Right lung (tissue), 10 donors: ENCODE data around the gene ANXA2. TPM values are rescaled to one million over a fixed set of nuclear protein-coding genes. Genes with fewer than 3 reads are reported as not detected.

ENCODE experiments used
- DNase-seq, 2 donors: peaks; one replicate each; pipeline ENCODE4 v3.0.0-alpha.2; 2013
- long read RNA-seq, 8 donors: transcript quantifications; one replicate each; lab custom pipeline, GENCODE V29; 2026
- polyA plus RNA-seq, 5 donors: library from polyadenylated mRNA; unstranded; fragments of 120-200 nt; gene quantifications; one replicate each; pipeline versions ENCODE4 v1.2.1 to v1.2.3, GENCODE V29; 2013; ENCODE audit warnings: inconsistent platforms in 1 of 5, low replicate concordance in 1 of 5; ENCODE audit not compliant: insufficient read length in 5 of 5, insufficient read depth in 1 of 5

The ANXA2 gene
- polyA plus RNA-seq: 100 to 1,000 TPM; 612 to 791 (median 713) TPM
- long read RNA-seq, donor 1, transcript ANXA2-204 (13 exons, 1,435 nt): major isoform, 299 of 815 reads
- long read RNA-seq, donor 1, transcript ANXA2-203 (14 exons, 1,444 nt): minor isoform, 17 of 815 reads
- long read RNA-seq, donor 1, partial matches to known transcripts: 448 of 815 reads
- long read RNA-seq, donor 1, other reads (novel, unspliced or antisense): 43 of 815 reads
- long read RNA-seq, donor 2, transcript ANXA2-204 (13 exons, 1,435 nt): major isoform, 194 of 335 reads
- long read RNA-seq, donor 2, transcript ANXA2-203 (14 exons, 1,444 nt): minor isoform, 10 of 335 reads
- long read RNA-seq, donor 2, partial matches to known transcripts: 107 of 335 reads
- long read RNA-seq, donor 2, other reads (novel, unspliced or antisense): 21 of 335 reads
- long read RNA-seq, donor 3, transcript ANXA2-204 (13 exons, 1,435 nt): major isoform, 183 of 515 reads
- long read RNA-seq, donor 3, transcript ANXA2-203 (14 exons, 1,444 nt): minor isoform, 11 of 515 reads
- long read RNA-seq, donor 3, partial matches to known transcripts: 301 of 515 reads
- long read RNA-seq, donor 3, other reads (novel, unspliced or antisense): 12 of 515 reads
- long read RNA-seq, donor 4, transcript ANXA2-204 (13 exons, 1,435 nt): major isoform, 113 of 296 reads
- long read RNA-seq, donor 4, transcript ANXA2-203 (14 exons, 1,444 nt): minor isoform, 5 of 296 reads
- long read RNA-seq, donor 4, partial matches to known transcripts: 170 of 296 reads
- long read RNA-seq, donor 4, other reads (novel, unspliced or antisense): 6 of 296 reads
- long read RNA-seq, donor 5, transcript ANXA2-203 (14 exons, 1,444 nt): minor isoform, 23 of 865 reads
- long read RNA-seq, donor 5, transcript ANXA2-204 (13 exons, 1,435 nt): major isoform, 362 of 865 reads
- long read RNA-seq, donor 5, partial matches to known transcripts: 418 of 865 reads
- long read RNA-seq, donor 5, other reads (novel, unspliced or antisense): 51 of 865 reads
- long read RNA-seq, donor 6, transcript ANXA2-222 (7 exons, 1,076 nt): minor isoform, 8 of 725 reads
- long read RNA-seq, donor 6, transcript ANXA2-204 (13 exons, 1,435 nt): major isoform, 342 of 725 reads
- long read RNA-seq, donor 6, transcript ANXA2-203 (14 exons, 1,444 nt): minor isoform, 23 of 725 reads
- long read RNA-seq, donor 6, partial matches to known transcripts: 278 of 725 reads
- long read RNA-seq, donor 6, other reads (novel, unspliced or antisense): 70 of 725 reads
- long read RNA-seq, donor 7, transcript ANXA2-204 (13 exons, 1,435 nt): major isoform, 241 of 412 reads
- long read RNA-seq, donor 7, transcript ANXA2-203 (14 exons, 1,444 nt): minor isoform, 14 of 412 reads
- long read RNA-seq, donor 7, partial matches to known transcripts: 131 of 412 reads
- long read RNA-seq, donor 7, other reads (novel, unspliced or antisense): 19 of 412 reads
- long read RNA-seq, donor 8, transcript ANXA2-203 (14 exons, 1,444 nt): minor isoform, 7 of 151 reads
- long read RNA-seq, donor 8, transcript ANXA2-204 (13 exons, 1,435 nt): major isoform, 67 of 151 reads
- long read RNA-seq, donor 8, partial matches to known transcripts: 67 of 151 reads
- long read RNA-seq, donor 8, other reads (novel, unspliced or antisense): 7 of 151 reads

DNA sequence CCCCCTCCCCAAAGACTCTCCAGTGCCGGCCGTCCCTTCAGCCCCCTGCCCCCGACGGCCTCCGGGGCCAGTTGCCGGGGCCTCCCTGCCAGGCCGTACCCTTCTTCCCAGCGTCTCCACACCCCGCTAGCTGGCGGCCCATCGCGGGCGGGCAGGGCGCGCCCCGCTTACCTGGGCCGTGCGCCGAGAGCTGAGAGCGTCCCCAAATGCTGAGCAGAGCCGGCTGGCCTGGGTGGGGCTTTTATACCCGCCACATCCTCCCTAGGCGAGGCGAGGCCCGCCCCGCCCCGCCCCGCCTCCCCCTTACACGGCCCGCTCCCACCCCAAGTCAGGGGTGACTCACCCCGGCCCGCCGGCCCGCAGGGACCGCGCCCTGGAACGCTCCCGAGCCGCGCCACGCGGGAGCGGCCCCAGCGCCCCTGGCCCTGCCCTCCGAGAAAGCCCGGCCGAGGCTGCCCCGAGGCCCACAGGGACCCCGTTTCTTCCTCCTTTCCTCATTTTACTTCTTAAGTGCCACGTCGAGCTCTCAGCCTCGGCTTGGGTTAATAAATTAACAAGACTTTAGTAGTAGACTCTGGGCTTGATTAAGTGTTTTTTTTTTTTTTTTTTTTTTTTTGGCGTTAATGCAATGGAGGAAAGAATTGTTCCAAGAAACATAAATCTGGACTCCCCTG lies at the start of gene ANXA2:
Gene ANXA2 (minus strand): TSS at position 215 of the 674 bp plus-strand sequence. CDS start 11,911 bp downstream, outside the sequence.
- peak; percentile 74 to 75 for DNase-seq

DNA sequence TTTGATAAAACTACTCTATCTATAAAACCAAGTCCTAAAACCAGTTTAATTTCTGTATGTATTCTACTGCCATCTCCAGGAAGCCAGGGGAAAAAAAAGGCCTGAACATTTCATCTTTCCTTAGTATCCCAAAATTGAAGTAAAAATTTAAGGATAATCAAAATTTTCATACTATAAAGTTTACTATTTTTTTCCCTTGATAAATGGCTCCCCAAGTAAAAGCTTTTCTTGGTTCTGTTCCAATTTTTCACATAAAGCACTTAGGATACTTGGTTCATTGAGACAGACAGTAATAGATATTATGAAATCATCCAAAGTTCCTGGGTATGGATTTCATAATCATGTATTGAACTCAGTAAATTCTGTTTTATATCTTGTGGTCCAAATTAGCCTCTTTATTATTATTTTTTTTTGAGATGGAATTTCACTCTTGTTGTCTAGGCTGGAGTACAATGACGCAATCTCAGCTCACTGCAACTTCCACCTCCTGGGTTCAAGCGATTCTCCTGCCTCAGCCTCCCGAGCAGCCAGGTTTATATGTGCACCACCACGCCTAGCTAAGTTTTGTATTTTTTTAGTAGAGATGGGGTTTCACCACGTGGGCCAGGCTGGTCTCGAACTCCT lies 46.6 kb upstream of the ANXA2 start:
- DNase-seq: no peak

DNA sequence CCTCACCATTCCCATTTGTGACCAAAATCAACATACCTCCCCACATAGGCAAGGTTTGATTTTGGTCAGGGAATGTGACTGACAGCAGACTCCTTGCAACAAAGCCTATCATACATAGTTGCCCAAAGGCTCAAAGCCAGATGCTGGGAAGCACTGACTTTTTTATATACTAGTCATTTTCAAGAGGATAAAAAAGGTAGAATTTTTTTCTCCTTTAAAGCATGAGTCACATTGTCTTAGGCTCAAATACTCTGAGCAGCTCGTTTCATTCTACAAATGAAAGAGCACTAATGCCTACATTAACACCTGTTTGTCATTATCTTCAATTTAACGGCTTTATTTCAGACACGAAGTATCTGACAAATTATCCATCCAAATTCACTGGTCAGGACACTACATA lies 45.0 kb upstream of the ANXA2 start:
- no peak for DNase-seq

DNA sequence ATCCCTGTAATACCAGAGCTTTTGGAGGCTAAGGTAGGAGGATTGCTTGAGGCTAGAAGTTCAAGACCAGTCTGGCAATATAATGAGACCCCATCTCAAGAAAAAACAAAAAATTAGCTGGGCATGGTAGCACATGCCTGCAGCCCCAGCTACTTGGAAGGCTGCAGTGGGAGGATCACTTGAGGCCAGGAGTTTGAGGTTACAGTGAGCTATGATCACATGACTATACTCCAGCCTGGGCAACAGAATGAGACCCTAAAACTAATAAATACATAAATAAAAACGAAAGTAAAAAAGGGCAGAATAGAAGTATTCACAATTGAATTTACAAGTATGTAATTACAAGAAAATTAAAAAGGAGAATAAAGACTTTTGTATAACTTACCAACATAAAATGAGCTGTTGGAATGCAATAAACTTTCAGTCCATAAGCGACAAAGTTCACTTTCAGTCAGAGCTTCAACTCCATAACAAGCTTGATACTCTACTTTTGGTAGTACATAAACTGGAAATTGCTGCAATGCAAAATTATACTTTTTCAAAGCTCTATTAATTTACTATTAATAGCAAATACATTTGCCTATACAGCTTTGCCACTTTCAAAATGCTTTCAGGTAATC lies 44.4 kb upstream of the ANXA2 start:
- DNase-seq: no peak

DNA sequence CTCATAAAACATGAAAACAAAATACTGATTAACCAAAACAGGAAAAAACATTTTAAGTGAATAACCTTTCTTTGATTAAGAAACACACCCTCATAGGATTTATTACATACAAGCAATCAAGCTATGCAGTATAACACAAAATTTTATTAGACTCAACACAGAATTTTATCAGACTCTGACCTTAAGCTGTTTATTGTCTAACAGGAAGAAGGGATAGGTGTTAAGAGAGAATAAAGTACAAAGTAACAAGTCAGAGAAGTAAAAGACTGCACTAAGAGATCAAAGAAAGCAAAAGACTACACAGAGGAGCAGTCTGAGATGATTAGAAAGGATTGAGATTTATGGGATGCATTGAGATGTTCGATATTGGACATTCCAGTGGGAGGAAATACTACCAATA lies 43.5 kb upstream of the ANXA2 start:
- DNase-seq: no peak

DNA sequence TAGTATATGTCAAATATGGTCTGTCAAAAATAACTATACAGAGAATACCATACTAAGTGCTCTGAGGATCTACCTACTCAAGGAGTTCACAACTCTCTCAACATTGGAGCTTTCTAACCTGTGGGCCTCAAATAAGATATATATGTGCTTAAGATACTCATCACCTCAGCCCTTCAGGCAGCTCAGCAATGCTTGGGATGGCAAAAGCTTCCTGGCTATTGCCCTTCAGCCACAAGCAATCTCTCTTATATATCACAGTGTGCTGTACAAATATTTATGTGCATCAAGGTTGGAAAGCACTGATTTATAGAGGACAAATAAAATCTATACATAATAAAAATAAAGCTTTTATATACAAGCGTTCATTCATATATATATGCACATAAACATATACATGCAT lies 40.9 kb upstream of the ANXA2 start:
- no peak for DNase-seq

DNA sequence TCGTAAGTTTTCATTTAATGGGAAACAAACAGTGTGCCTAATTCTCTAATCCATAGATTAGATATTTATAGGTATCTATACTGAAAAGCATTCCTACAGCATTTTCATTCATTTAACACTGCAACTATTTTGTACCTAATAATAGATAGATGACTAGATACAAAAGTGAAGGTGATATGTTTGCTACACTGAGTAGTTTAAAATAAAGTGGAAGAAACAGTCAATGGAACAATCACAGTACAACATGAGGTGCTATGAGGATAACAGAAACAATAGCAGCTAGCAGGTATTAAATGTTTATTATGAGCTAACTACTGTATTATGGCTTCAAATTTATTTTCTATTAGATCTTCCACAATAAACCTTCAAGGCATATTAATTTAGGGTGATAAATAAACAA lies 31.1 kb upstream of the ANXA2 start:
- DNase-seq: no peak

DNA sequence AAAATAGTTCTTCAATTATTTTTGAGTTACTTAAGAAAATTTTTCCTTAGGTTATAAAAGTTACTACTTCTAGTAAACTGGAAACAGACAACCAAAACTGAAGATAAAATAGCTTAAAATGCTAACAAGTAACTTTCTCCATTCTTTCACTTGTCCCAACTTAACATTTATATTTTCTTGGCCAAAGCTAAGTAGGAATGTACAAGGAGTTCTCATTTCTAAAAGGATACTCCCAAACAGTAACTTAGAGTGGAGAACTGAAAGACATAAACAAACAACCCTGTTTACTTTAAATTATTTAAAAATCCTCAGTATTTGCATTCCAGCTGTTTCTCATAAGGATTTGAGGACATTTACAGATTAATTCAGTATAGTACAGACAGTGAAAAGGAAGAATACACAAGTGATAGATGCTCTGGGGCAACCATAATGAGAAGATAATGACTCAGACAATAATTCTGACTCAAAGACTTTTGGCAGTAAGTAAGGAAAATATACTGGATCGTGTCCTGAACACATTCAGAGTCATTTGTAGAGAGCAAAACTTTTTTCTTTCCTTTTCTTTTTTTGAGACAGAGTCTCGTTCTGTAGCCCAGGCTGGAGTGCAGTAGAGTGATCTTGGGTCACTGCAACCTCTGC lies 29.2 kb upstream of the ANXA2 start:
- DNase-seq: peak; percentile 75 to 83

DNA sequence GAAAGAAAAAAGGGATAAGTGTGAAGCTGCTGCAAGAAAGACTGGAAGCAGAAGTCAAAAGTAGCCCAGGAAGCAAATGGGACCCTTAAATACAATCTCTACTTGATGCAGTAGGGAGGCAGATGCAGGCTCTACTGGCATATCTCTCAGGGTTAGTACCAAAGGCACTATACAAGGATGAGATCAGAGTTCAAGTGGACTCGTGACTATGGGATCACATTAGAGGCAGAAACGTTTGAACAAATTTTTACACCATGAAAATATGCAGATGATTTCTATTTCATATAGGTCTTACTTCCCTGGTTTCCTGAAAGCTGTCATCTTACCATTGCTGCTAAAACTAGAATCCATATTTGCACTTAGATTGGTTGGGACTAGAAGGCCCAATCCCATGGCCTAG lies 27.7 kb upstream of the ANXA2 start:
- DNase-seq: no peak

DNA sequence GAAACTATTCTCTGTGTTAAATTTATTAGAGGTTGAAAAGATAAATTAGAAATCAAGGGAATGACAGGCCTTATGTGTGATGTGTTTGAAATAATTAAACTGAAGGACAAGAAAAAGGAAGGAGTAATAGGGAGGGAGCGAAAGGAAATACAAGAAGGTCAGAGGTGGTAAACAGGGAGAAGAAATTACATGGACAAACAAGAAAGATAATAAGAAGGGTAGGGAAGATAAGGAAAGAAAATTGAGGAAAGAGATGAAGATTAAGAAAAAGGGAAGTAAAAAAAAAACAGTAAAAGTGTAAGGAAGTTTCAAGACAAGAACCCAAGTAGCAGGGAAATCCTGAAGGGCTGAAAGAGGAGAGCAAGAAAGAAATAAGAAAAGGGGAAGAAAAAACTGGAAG lies 26.2 kb upstream of the ANXA2 start:
- DNase-seq: no peak

DNA sequence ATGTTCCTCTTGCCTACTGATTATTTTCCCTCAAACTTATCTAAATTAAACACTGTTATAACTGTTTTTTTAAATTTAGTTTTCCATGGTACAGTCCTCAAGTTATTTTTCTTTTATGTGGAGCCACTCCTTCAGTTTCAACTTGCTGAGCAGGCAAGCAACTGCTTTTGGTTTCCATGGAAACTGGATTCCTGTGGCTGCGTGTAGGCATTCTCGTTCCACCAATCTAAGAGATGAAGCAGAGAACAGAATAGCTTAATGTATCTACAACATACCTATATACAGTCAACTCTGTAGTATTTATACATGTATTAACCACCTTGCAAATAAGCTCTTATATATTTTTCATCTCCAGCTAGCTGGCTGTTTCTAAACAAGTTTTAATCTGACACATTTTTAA lies 25.8 kb upstream of the ANXA2 start:
- DNase-seq: peak; percentile 70 to 72

DNA sequence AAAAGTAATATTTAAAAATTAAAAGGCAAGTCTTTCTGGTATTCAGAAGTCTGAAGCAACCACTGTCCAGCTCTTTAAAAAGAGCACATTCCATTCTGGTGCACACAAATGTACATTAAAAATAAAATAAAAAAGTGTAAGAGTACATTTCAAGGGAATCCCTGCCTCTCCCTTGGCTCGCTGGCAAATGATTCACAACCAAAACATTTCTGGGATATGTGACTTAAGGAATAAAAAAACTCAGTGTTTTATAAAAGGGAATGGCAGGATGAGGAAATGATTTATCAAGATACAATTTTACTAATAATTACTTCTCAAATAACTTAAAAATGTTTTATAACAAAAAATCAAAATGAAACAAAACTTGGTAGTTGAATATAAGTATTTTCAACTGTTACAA lies 23.8 kb upstream of the ANXA2 start:
- DNase-seq: no peak

DNA sequence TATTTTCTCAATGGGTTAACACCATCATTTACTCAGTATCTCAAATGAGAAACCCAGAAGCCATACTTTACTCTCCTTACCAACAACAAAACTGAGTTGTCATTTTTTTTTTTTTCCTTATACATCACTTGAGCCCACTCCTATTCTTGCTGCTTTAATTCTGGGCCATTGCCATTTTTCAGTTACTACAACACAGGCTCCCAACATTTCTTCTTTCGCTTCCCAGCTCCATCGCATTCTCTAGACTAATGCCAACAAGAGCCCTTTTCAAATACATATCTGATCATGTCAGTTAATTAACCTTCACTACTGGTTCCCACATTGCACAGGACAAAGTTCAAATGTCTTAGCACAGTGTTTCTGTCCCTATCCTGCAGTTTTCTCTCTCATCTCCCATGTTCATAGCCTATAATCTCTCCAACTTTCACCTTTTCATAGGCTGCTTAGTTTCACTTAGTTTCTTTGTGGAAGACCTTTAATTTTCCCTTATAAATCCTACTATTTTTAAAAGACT lies 22.5 kb upstream of the ANXA2 start:
- no peak for DNase-seq

DNA sequence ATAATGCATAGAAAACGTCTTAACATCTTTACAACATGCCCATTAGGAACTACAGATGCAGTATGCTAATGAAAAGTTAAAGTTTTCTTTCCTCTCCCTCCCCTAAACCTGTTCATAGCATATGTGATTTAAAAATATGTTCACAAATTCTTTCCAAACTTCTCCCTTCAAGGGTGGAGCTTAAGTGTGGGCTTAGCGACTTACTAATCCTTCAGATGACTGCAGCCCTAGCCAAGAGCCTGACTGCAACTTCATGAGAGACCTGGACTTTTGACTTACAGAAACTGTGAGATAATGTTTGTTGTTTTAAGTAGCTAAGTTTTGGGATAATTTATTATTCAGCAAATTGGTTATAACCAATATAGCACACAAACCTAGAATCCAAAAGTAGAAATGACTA lies 22.0 kb upstream of the ANXA2 start:
- no peak for DNase-seq

DNA sequence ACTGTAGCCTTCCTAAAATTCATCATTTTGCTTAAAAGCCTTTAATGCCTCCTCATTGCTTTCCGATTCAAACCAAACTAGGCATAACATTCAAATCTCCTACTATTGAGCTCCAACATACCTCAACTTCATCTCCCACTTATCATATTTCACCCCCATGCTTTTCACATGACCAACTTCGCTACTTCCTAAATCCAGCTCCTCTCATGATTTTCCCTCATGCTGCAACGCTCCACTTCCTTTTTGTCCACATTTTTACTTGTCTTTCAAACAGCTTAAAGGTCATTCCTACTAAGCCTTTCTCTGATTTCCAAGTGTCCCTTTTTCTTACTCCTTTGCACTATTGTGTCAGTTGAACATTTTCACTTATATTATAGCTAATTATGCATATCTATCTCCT lies 20.3 kb upstream of the ANXA2 start:
- no peak for DNase-seq

DNA sequence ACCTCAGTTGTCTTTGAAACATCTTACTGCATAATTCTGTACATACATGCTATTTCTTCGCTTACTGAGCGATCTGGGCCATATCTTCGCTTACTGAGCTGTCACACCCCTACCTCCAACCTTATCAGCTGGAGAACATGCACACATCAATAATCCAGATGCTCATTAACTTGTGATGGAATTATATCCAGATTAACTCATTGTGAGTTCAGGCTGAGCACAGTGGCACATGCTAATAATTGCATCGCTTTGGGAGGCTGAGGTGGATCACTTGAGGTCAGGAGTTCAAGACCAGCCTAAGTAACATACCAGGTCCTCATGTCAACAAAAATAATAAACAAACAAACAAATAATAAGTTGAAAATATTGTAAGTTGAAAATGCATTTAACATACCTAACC lies 19.3 kb upstream of the ANXA2 start:
- DNase-seq: no peak

DNA sequence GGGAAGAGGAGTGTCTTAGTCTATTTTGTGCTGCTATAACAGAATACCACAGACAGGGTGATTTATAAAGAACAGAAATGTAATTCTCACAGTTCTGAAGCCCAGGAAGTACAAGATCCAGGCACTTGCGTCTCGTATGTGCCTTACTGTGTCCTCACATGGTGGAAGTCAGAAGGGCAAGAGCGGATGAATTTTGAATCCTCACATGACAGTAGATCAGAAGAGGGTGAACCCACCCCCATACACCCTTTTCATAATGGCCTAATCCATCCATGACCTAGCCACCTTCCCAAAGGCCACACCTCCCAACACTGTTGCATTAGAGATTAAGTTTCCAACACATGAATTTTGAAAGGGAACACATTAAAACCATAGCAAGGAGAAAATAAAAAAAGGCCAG lies 18.7 kb upstream of the ANXA2 start:
- no peak for DNase-seq

DNA sequence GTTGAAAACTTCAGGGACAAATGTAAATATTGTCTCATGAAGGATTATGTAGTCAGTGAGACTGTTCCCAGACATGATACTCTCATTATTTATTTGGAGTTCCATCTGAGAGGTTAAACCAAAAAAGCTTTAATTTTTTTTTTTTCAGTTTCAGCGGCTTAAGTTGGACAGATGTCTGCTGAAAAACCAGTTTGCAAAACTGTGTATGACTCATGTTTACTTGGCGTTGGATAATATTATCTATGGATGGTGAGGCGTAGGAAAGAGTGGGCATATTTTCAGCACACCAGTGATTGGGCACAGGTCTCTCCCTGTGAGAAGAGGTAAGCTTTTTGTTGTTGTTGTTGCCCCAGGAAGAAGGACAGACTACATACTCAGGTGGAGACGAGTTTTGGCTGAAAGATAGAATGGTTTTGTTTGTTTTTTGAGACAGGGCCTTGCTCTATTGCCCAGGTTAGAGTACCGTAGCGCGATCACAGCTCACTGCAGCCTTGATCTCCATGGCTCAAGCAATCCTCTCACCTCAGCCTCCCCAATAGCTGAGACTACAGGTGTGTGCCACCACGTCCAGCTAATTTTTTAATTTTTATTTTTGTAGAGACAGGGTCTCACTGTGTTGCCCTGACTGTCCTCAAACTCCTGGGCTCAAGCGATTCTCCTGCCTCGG lies 16.4 kb upstream of the ANXA2 start:
- no peak for DNase-seq
